ENCODE results near the gene KRTAP19-8. TPM values are rescaled to one million over a fixed set of nuclear protein-coding genes. Genes with fewer than 3 reads are reported as not detected.
A peak's percentile ranks its signal among the peaks of the same experiment; 100 is the strongest.

KRTAP19-8 gene
- polyA plus RNA-seq, 3 donors: not detected

GRCh38 chr21:31018232-31018631, 20.0 kb downstream of the KRTAP19-8 start:
- no peak for DNase-seq (ENCODE audit: extremely low read depth in 1 of 11, low read depth in 9 of 11, low spot score in 4 of 11)

DNA sequence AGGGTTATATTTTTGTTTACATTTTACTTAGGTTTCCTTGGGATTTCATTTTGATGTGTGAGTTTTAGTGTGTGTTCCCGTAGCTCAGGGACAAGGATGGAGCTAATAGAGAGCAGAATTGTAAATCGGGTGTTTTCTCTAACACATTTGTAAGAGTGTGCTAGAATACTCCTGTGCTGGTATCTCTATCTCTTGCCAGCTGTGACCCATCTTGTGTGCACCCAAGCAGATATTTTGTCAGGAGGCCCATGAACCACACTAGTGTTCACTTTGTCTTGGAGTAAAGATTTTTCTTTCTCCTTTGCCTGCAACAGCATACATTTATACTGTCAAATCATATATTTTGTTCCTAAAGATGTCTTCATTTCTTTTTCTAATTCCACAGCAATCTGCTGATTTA, 23.4 kb downstream of the KRTAP19-8 start:
- DNase-seq (ENCODE audit: extremely low read depth in 1 of 11, low read depth in 9 of 11, low spot score in 4 of 11): peak in 7 of 11 donors; percentile 8 to 37 (median 20)

DNA sequence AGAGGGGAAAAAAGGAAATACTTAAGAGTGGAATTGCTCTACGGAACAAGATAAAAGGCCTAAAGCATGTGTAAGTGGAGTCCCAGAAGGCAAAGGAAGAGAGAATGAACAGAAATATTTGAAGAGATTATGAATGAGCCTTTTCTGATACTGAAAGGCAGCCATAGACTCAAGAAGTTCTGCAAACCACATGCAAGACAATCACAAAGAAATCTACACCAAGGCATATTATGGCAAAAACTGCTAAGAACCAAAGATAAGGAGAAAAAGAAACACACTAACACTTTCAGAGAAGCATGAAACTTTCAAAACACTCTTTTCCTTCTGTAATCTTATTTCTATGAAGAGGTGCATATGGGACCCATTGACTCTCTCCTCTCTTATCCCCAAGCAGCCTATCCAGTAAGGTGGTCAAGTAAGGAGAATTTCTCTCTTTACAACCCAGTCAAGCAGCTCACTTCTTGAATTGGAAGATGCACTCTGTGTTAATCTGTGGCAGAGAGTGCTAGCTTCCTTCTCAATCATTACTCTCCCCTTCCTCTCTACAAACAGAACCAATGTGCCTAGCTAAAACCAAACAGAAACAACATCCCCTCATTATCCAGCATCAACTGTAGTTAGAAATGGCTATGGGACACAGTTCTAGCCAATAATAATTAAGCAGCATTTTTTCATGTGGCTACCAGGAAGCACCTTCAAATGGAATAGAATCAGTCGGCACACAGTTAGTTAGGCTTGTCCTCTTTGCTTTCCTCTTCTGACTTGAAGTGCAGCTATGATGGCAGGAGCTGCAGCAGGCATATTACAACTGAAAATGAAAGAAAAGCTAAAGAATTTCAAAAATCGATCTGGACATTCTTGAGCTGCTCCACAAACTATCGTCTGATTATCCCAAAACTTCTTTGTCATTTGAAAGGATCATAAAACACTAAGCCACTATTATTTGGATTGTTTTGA, 25.9 kb downstream of the KRTAP19-8 start:
- no peak for DNase-seq (ENCODE audit: extremely low read depth in 1 of 11, low read depth in 9 of 11, low spot score in 4 of 11)

GRCh38 chr21:31011412-31011811, 26.9 kb downstream of the KRTAP19-8 start:
- no peak for DNase-seq (ENCODE audit: extremely low read depth in 1 of 11, low read depth in 9 of 11, low spot score in 4 of 11)

DNA sequence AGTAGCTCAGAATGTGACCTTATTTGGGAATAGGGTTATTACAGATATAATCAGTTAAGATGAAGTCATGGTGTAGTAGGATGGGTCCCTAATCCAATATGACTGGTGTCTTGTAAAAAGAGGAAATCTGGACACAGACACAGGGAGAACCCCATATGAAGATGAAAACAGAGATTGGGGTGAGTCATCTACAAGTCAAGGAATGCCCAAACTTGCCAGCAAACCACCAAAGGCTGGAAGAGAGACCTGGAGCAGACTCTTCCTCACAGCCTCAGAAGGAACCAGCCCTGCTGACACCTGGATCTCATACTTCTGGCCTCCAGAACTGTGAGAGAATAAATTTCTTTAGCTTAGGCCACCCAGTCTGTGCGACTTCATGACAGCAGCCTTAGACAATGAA, 29.9 kb downstream of the KRTAP19-8 start:
- no peak for DNase-seq (ENCODE audit: extremely low read depth in 1 of 11, low read depth in 9 of 11, low spot score in 4 of 11)

DNA sequence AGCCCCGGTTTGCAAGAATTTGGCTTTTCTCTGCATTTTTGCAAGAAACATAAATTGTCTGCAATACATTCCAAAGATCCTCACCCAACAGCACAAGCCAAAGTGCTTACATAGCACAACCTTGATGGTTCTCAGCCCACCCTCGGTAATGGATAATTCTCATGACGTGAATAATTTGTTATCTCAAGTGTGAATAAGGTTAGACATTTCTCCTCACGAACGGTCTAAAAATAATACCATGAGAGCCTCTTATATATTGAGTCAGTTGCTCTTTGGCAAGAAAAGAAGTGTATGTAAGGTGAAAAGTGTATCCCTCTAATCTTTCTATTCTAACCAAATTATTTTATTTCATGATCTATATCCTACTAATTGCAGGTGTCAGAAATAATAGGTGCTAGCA, 33.3 kb downstream of the KRTAP19-8 start:
- no peak for DNase-seq (ENCODE audit: extremely low read depth in 1 of 11, low read depth in 9 of 11, low spot score in 4 of 11)

- no peak for DNase-seq (ENCODE audit: extremely low read depth in 1 of 11, low read depth in 9 of 11, low spot score in 4 of 11)
Observed at GRCh38 chr21:31003471-31003870, 34.8 kb downstream of the KRTAP19-8 start.

GRCh38 chr21:30997541-30997940, 40.7 kb downstream of the KRTAP19-8 start:
- no peak for DNase-seq (ENCODE audit: extremely low read depth in 1 of 11, low read depth in 9 of 11, low spot score in 4 of 11)

DNA sequence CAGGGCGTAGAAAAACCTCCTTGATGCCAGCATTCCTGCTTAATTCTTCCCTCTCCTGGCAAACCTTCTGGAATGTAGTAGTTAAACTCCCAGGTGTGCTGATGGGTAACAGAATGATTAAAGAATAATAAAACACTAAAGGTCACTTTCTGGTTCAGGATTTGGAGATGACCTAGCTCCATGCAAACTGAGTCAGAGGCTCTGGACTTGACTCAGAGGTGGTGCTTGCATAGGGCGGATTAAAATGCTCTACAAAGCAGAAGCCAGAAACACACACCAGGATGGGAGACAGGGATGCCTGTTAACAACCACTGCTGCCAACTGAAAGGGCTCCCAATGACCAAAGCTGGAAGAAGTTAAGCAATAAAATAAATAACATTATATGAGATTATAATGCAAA, 41.5 kb downstream of the KRTAP19-8 start:
- no peak for DNase-seq (ENCODE audit: extremely low read depth in 1 of 11, low read depth in 9 of 11, low spot score in 4 of 11)

- no peak for DNase-seq (ENCODE audit: extremely low read depth in 1 of 11, low read depth in 9 of 11, low spot score in 4 of 11)
Observed at GRCh38 chr21:30994932-30995331, 43.3 kb downstream of the KRTAP19-8 start.

- DNase-seq (ENCODE audit: extremely low read depth in 1 of 11, low read depth in 9 of 11, low spot score in 4 of 11): no peak
Observed at GRCh38 chr21:30990514-30991262, 47.6 kb downstream of the KRTAP19-8 start.

DNA sequence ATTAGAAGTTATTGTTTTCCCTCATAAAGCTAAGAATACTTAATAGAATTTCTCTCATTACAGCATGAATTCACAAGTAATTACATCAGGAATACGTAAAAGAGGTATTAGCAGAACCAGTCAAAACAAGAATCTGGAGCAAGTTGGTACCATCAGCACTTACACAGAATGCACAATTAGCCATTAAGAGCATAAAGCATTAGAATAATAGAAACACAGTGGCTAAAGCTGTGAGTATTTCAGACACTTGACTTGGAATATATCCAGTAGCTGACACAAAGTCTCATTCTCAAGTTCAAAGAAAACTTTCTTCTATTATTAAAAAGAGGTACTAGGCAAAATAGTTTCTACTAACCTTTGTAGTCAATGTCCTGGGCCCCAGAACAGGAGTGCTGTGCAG, 49.6 kb downstream of the KRTAP19-8 start:
- DNase-seq (ENCODE audit: extremely low read depth in 1 of 11, low read depth in 9 of 11, low spot score in 4 of 11): no peak

Other genes starting within 250 kb of the KRTAP19-8 start
- gene KRTAP8-1, start 225.2 kb downstream of the KRTAP19-8 start, polyA plus RNA-seq (ENCODE audit: insufficient read length in 3 of 3): not detected
- gene KRTAP7-1, start 208.7 kb downstream of the KRTAP19-8 start, polyA plus RNA-seq (ENCODE audit: insufficient read length in 3 of 3): not detected
- gene KRTAP11-1, start 156.9 kb downstream of the KRTAP19-8 start, polyA plus RNA-seq (ENCODE audit: insufficient read length in 3 of 3): not detected

Data from renal cortex interstitium (tissue), 11 donors.